PC-3 (cell line): ENCODE measurements around the gene LPIN2.

Experiments used
- EZH2 ChIP-seq: fragments of 300-600 bp; sonication (generic); IDR thresholded peaks from one replicate; pipeline ENCODE4 v1.6.1; 2017; ENCODE audit warnings: antibody characterized with exemption, mild to moderate bottlenecking, low read length; ENCODE audit not compliant: unreplicated experiment
- TF ChIP-seq, protein P1 (sequence below): fragments of 300-600 bp; sonication (generic); conservative IDR thresholded peaks from 2 replicates; pipeline ENCODE4 v1.5.1; 2017; ENCODE audit warnings: antibody characterized with exemption, low read depth, mild to moderate bottlenecking, low read length

DNA sequence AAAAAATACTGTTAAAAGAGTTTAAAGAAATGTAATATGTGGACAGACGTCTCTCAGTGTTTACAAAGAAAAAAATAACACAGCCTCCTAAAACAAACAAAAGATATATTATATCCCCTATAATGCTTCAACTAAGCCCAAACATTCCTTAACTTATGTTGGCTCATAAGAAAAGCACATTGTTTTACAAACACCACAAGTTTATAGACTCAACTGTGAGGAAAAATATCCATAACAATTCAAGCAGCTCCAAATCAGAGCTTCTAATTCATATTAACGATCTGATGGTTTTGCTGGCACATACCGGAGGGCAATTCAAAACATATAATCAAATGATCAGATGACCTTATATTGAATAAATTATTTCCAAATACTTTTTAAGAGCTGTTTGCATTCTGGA lies 5.5 kb downstream of the LPIN2 start:
- TF ChIP-seq, protein P1, sequence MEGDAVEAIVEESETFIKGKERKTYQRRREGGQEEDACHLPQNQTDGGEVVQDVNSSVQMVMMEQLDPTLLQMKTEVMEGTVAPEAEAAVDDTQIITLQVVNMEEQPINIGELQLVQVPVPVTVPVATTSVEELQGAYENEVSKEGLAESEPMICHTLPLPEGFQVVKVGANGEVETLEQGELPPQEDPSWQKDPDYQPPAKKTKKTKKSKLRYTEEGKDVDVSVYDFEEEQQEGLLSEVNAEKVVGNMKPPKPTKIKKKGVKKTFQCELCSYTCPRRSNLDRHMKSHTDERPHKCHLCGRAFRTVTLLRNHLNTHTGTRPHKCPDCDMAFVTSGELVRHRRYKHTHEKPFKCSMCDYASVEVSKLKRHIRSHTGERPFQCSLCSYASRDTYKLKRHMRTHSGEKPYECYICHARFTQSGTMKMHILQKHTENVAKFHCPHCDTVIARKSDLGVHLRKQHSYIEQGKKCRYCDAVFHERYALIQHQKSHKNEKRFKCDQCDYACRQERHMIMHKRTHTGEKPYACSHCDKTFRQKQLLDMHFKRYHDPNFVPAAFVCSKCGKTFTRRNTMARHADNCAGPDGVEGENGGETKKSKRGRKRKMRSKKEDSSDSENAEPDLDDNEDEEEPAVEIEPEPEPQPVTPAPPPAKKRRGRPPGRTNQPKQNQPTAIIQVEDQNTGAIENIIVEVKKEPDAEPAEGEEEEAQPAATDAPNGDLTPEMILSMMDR, result no peak
- no peak for TF ChIP-seq EZH2
